ENCODE measurements around the gene ZNF792.
"Not testable (repeated sequence)": the region's sequence is repeated elsewhere in the genome, so short reads cannot be mapped to it uniquely, and the experiment has no call there.

Gene ZNF792

DNA sequence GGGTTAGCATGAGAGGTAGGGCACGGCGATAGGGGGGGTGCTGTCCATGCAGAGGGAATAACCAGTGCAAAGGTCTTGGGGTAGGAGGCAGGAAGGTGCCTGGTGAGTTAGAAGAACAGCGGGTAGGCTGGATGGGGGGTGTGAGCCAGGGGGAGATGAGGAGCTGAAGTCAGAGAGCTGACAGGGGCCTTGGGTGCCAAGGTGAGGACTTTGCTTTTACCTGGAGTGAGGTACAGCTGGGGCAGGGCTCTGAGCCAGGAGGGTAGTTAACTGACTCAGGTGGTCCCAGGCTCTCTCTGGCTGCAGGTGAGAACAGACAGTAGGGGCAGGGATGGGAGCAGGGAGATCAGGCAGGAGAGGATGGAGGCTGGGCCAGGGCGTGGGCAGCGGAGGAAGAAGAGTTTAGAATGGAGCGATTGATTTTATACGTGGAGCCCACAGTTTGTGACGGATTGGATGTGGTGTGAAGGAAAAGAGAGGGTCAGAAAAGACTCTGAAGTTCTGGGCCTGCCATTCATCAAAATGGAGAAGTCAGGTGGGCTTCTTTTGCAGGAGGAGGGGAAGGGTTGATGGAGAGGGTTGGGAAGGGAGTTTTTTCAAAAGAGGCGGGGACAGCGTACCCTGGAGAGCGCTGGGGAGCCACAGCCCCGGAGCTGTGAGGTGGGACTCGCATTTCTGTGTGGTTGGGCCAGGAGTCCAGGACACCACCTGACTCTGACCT is 34.9 kb upstream of the ZNF792 start:
- no peak for DNase-seq (ENCODE audit: low read depth)

- DNase-seq (ENCODE audit: low read depth), result not testable (repeated sequence)
Measured at GRCh38 chr19:34998224-34998623, 34.2 kb upstream of the ZNF792 start.

DNA sequence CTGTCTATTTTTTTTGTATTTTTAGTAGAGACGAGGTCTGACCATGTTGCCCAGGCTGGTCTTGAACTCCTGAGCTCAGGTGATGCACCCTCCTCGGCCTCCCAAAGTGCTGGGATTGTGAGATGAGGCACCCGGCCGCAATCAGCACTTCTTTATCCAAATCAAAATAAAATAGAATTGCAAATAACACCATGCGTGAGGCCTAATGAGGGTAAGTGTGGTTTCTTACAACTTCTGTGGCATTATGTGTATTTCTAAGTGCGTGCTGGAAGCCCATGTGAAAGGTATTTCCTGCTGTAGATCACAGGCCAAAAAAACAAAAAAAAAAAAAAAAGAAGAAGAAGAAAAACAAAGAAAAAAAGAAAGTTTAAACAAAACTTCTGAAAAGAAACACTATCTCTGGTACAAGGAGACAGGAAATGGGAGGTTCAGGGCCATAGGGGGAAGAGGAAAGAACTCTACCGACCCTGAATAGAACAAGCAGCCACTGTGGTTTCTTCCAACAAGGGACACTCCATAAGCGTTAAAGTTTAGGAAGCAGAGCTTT is 33.1 kb upstream of the ZNF792 start:
- no peak for DNase-seq (ENCODE audit: low read depth)

- DNase-seq (ENCODE audit: low read depth), result no peak
Measured at GRCh38 chr19:34995551-34995950, 31.5 kb upstream of the ZNF792 start.

- DNase-seq (ENCODE audit: low read depth), result no peak
Measured at GRCh38 chr19:34994643-34995541, 30.9 kb upstream of the ZNF792 start.

- no peak for DNase-seq (ENCODE audit: low read depth)
Measured at GRCh38 chr19:34994286-34994642, 30.2 kb upstream of the ZNF792 start.

- DNase-seq (ENCODE audit: low read depth), result not testable (repeated sequence)
Measured at GRCh38 chr19:34992582-34992981, 28.6 kb upstream of the ZNF792 start.

- no peak for DNase-seq (ENCODE audit: low read depth)
Measured at GRCh38 chr19:34991542-34992333, 27.7 kb upstream of the ZNF792 start.

- DNase-seq (ENCODE audit: low read depth), result no peak
Measured at GRCh38 chr19:34990578-34991192, 26.7 kb upstream of the ZNF792 start.

- DNase-seq (ENCODE audit: low read depth), result no peak
Measured at GRCh38 chr19:34989298-34989697, 25.3 kb upstream of the ZNF792 start.

DNA sequence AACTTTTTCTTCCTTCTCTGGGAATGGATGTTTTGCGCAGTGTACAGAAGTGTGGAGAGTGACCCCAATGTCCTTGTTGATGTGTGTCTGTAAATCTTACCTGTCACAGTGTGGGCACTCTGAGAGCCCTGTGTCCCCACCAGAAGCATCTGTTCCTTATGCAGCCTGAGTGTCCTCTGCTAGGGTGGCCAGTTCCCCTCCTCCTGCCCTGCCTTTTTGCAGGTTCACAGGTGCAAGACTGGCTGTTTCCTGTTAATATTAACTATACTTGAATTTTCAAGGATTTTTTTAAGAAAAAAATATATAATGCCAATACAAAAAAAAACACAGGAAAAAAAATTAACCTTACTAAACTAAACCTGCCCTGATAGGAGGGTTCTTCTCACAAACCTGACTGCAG is 24.1 kb upstream of the ZNF792 start:
- no peak for DNase-seq (ENCODE audit: low read depth)

DNA sequence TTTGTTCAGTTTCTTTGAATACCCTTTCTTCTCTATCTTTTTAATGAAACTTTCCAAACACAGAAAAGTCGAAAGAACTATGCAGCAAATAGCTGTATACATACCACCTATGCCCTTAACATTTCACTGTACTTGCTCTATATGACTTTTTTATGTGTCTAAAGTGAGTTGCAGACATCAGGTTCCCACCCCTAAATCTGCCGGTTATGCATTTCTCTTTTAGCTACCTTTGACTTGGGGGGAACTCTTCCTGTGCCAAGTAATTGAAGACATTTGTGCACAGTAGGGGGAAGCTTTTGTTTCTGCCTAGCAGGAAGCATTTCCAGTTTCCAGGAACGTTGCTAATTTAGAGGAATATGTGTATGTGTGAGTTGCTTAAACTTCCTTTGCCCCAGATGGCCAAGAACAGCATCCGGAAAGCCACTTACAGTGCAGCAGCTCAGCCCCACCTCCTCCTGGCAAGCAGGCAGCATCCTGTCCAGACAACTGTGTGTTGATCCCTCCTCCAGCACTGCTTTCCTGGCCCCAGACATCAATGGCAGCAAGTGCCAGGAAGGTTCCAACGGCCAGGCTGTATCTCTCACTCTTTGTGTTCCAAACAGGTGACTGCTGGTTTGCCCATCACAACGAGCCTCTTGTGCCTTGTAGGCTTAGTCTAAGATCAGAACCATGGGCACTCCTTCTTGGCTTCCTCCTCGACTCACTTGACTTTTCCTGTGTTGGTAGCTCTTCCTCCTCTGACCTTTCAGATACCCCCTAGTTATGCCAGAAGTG is 21.4 kb upstream of the ZNF792 start:
- DNase-seq (ENCODE audit: low read depth), result no peak

- no peak for DNase-seq (ENCODE audit: low read depth)
Measured at GRCh38 chr19:34984287-34984686, 20.3 kb upstream of the ZNF792 start.

- no peak for DNase-seq (ENCODE audit: low read depth)
Measured at GRCh38 chr19:34983786-34984185, 19.8 kb upstream of the ZNF792 start.

DNA sequence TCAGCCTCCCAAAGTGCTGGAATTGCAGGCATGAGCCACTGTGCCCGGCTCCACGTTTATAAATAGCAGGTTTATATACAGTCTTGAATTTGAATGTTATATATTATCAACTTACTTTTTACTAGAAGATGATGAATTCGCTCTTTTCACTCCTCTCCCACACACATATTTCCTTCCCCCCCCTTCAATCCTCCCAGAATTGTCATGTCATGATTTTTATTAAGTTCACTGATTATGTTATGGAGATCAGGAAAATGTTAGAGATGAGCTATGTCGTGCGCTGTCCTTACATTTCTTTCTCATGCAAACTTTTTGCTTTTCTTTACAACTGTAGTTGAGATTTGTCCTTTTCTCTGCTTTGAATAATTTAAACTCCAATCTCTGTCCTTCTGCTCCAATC is 18.2 kb upstream of the ZNF792 start:
- no peak for DNase-seq (ENCODE audit: low read depth)

DNA sequence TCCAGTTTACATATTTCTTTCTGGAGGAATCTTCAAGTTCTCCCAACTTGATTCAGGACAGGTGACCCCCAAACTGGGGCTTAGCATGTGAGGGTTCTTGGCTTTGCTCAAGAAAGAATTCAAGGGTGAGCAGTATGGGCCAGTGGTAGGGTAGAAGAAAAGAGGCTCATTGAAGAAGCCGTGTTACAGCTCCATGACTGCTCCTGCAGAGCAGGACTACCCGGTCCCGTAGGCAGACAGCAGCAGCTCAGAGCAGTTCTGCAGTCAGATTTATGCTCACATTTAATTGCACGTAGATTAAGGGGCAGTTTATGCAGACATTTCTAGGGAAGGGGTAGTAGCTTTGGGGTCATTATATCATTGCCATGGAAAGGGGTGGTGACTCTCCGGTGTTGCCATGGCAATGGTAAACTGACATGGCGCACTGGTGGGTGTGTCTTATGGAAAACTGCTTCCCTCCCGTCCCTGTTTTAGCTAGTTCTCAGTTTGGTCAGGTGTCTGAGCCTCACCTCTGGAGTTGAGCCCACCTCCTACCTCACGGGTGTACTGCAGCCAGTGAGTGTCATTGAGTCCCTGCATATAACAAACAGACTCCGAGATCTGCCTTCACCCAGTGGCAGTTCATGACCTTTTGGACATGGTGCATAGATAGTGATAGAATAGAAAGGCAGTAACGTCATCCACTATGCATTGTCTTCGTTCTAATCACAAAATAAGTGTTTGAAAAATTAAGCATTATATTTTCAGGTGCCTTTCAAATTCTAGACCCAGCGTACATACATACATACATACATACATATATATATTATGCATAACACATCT is 16.0 kb upstream of the ZNF792 start:
- DNase-seq (ENCODE audit: low read depth), result no peak

DNA sequence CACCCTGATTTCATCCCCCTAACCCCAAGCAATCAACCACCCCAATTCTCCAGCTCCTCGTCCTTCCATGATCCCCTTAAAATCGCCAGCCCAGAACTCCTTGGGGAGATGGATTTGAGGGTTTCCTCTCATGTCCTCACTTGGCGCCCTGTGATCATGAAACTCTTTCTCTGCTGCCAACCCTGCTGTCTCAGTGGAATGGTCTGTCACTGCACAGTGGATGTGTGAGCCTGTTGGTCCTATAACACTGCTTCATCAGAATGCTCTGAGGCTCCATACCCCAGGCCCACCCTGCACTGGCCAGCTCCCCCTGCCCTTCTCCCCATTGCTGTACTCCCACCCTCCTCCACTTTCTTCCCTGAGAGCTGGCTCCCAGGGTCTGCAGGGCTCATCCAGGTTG is 12.6 kb upstream of the ZNF792 start:
- no peak for DNase-seq (ENCODE audit: low read depth)

DNA sequence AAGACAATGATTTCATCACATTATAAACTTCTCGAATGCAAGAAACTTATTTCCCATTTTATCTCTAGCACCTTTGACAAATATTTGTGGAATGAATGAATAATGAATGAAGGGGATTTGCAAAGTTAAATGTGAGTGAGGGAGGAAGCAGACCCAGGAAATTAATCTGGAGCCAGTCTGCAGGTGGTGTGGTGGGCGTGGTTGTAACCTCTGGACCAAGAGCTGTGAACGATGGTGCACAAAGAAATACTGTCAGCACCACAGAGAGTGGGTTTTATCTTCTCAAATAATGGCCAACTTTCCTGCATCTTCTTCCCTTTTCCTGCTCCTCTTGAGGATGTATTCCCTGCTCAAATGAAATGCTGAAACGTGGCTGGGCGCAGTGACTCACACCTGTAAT is 11.0 kb upstream of the ZNF792 start:
- no peak for DNase-seq (ENCODE audit: low read depth)

DNA sequence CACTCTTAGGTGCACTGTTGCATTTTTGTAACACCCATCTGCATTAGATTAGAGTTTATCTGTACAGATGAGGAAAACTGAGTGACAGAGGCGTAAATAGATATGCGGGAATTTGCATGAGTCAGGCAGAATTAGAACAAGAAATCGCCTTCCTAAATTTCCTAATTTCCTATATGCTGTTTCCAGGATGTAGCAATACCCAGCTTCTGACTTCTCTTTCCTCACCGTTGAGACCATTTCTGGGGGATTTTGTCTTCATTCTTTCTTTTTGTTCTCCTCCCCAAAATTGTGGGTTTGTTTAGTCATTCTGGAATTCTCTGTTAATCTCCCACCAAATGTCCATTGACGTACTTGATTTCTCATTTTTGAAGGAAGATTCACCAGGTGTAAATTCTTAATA is 10.6 kb upstream of the ZNF792 start:
- DNase-seq (ENCODE audit: low read depth), result no peak

- DNase-seq (ENCODE audit: low read depth), result no peak
Measured at GRCh38 chr19:34972163-34972705, 8.2 kb upstream of the ZNF792 start.

All from activated gamma-delta T cell treated with anti-CD3 and anti-CD28 coated beads, Interleukin-2, amount 50 U/mL, for 16 hours (primary cell).